ENCODE data around the gene TPCN1. TPM values are rescaled to one million over a fixed set of nuclear protein-coding genes. Genes with fewer than 3 reads are reported as not detected.

TPCN1 gene
- total RNA-seq, 1 donor from 2014 or later: 8.4 TPM

DNA sequence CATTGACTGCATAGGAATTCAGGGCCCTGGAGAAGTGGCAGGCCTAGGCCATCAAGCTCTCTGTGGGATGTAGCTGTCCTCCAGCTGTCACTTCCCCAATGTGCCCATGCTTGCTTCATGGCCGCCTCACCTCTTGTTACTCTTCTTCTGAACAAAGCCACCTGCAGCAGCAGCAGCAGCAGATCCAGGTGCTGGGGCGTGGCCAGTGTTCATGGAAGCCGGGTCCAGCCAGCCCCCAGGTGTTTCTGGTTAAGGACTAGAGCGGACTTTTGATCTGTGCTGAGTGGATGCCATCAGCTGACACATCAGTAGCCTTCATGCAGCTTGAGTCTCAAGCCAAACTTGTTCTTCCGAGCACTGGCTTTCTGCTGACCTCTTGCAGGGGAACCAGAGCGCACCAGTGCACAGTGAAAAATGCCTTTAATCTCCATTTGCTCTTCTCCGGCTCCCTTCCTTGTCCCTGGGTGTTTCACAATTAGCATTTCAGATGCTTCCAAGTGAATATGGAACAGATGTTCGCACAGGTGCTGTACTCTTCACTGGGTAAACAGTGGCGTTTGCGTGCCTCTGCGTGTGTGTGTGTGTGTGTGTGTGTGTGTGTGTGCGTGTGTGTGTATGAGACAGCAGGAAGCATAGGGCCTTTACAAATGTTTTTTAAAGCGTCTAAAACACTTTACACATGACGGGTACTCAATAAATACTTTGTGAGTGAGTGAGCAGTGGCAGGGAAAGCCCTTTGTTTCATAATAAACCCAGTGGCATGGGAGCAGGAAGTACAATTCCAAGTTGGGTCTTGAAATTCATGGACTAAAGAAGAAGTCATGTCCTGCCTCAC, 20.1 kb downstream of the TPCN1 start:
- peaks cover 5% of the 10 kb centered on the region for H3K36me3 Mint-ChIP-seq (ENCODE audit: low read depth, unreplicated experiment)
- peak overlapping the region; percentile 50 for H3K27ac Mint-ChIP-seq (ENCODE audit: unreplicated experiment)
- TF ChIP-seq, protein P1, sequence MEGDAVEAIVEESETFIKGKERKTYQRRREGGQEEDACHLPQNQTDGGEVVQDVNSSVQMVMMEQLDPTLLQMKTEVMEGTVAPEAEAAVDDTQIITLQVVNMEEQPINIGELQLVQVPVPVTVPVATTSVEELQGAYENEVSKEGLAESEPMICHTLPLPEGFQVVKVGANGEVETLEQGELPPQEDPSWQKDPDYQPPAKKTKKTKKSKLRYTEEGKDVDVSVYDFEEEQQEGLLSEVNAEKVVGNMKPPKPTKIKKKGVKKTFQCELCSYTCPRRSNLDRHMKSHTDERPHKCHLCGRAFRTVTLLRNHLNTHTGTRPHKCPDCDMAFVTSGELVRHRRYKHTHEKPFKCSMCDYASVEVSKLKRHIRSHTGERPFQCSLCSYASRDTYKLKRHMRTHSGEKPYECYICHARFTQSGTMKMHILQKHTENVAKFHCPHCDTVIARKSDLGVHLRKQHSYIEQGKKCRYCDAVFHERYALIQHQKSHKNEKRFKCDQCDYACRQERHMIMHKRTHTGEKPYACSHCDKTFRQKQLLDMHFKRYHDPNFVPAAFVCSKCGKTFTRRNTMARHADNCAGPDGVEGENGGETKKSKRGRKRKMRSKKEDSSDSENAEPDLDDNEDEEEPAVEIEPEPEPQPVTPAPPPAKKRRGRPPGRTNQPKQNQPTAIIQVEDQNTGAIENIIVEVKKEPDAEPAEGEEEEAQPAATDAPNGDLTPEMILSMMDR (IDR thresholded peaks at IDR 0.05; ENCODE audit: unreplicated experiment): no peak
- peaks cover 32% of the 10 kb centered on the region for H3K4me1 Mint-ChIP-seq (ENCODE audit: unreplicated experiment)
- peaks cover 6% of the 10 kb centered on the region for H3K27me3 Mint-ChIP-seq (ENCODE audit: unreplicated experiment)
- H3K4me3 Mint-ChIP-seq (ENCODE audit: unreplicated experiment): no peak overlapping the region
- DNase-seq (ENCODE audit: low spot score): no peak
- no peaks in the 10 kb centered on the region for H3K9me3 Mint-ChIP-seq (ENCODE audit: unreplicated experiment)

- peaks cover 6% of the 10 kb centered on the region for H3K27me3 Mint-ChIP-seq (ENCODE audit: unreplicated experiment)
- no peak overlapping the region for H3K4me3 Mint-ChIP-seq (ENCODE audit: unreplicated experiment)
- DNase-seq (ENCODE audit: low spot score): no peak
- peaks cover 35% of the 10 kb centered on the region for H3K4me1 Mint-ChIP-seq (ENCODE audit: unreplicated experiment)
- peak overlapping the region; percentile 50 for H3K27ac Mint-ChIP-seq (ENCODE audit: unreplicated experiment)
- no peaks in the 10 kb centered on the region for H3K9me3 Mint-ChIP-seq (ENCODE audit: unreplicated experiment)
- TF ChIP-seq, protein P1 (IDR thresholded peaks at IDR 0.05; ENCODE audit: unreplicated experiment): no peak
- H3K36me3 Mint-ChIP-seq (ENCODE audit: low read depth, unreplicated experiment): peaks cover 5% of the 10 kb centered on the region
These were observed 20.8 kb downstream of the TPCN1 start for GRCh38 chr12:113242026-113242418.

DNA sequence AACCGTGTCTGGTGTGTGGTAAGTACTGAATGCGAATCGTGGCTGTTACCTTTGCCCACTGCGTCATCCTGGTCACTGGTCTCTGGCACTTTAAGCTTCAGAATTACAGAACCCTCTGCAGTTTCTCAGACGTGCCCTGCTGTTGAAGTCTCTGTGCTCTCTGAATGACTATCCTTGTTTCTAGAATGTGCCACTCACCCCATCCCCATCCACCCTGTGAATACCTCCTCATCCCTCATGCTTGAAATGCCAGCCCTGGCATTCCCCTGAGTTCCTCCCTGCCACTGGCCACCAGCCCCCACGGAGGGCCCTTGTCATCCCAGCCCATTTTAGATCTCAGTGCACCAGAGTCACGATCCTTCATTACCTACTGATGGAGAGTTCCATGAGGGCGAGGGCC, 21.3 kb downstream of the TPCN1 start:
- no peak overlapping the region for H3K27ac Mint-ChIP-seq (ENCODE audit: unreplicated experiment)
- no peak for DNase-seq (ENCODE audit: low spot score)
- H3K36me3 Mint-ChIP-seq (ENCODE audit: low read depth, unreplicated experiment): peaks cover 5% of the 10 kb centered on the region
- no peaks in the 10 kb centered on the region for H3K9me3 Mint-ChIP-seq (ENCODE audit: unreplicated experiment)
- peaks cover 37% of the 10 kb centered on the region for H3K4me1 Mint-ChIP-seq (ENCODE audit: unreplicated experiment)
- H3K27me3 Mint-ChIP-seq (ENCODE audit: unreplicated experiment): peaks cover 6% of the 10 kb centered on the region
- TF ChIP-seq, protein P1 (IDR thresholded peaks at IDR 0.05; ENCODE audit: unreplicated experiment): no peak
- no peak overlapping the region for H3K4me3 Mint-ChIP-seq (ENCODE audit: unreplicated experiment)

GRCh38 chr12:113244047-113244460, 22.8 kb downstream of the TPCN1 start:
- Mint-ChIP-seq H3K36me3 (ENCODE audit: low read depth, unreplicated experiment) (peaks cover 9% of the 10 kb centered on the region), H3K4me1 (ENCODE audit: unreplicated experiment) (peaks cover 34% of the 10 kb centered on the region), H3K27me3 (ENCODE audit: unreplicated experiment) (peaks cover 10% of the 10 kb centered on the region), H3K27ac (ENCODE audit: unreplicated experiment) (no peak overlapping the region), H3K4me3 (ENCODE audit: unreplicated experiment) (no peak overlapping the region), H3K9me3 (ENCODE audit: unreplicated experiment) (no peaks in the 10 kb centered on the region)
- DNase-seq (ENCODE audit: low spot score): no peak
- TF ChIP-seq, protein P1 (IDR thresholded peaks at IDR 0.05; ENCODE audit: unreplicated experiment): no peak

- Mint-ChIP-seq H3K36me3 (ENCODE audit: low read depth, unreplicated experiment) (peaks cover 9% of the 10 kb centered on the region), H3K9me3 (ENCODE audit: unreplicated experiment) (no peaks in the 10 kb centered on the region), H3K4me1 (ENCODE audit: unreplicated experiment) (peaks cover 32% of the 10 kb centered on the region), H3K27me3 (ENCODE audit: unreplicated experiment) (peaks cover 10% of the 10 kb centered on the region), H3K4me3 (ENCODE audit: unreplicated experiment) (peak overlapping the region; percentile 39), H3K27ac (ENCODE audit: unreplicated experiment) (no peak overlapping the region)
- DNase-seq (ENCODE audit: low spot score): no peak
- TF ChIP-seq, protein P1 (IDR thresholded peaks at IDR 0.05; ENCODE audit: unreplicated experiment): no peak
These were observed 23.3 kb downstream of the TPCN1 start for GRCh38 chr12:113244478-113244958.

All from endothelial cell (in vitro differentiated cells).